Mesenchymal stem cell (in vitro differentiated cells and primary cell): ENCODE data around the gene DUSP8.

Experiments
- DNase-seq: peaks from one replicate; pipeline ENCODE4 v3.0.0-alpha.2; 2013
- H2AFZ ChIP-seq: one replicate; pipeline ENCODE4 v1.6.1; 2013; ENCODE audit warnings: low read depth, mild to moderate bottlenecking, control low read depth, inconsistent platforms, low read length, moderate library complexity
- H2AK5ac ChIP-seq: 2 replicates; pipeline ENCODE4 v1.6.1; 2013; ENCODE audit warnings: low read length, moderate library complexity, mild to moderate bottlenecking, inconsistent platforms; ENCODE audit not compliant: severe bottlenecking
- H2BK120ac ChIP-seq: one replicate; pipeline ENCODE4 v1.6.1; 2013; ENCODE audit warnings: low read depth, mild to moderate bottlenecking, inconsistent platforms, low read length, moderate library complexity
- H2BK12ac ChIP-seq, 2 experiments: one replicate each; pipeline ENCODE4 v1.6.1; 2013; ENCODE audit warnings: inconsistent platforms in 2 of 2, low read length in 2 of 2, mild to moderate bottlenecking in 2 of 2, moderate library complexity in 2 of 2, control low read depth in 1 of 2
- H2BK15ac ChIP-seq: one replicate; pipeline ENCODE4 v1.6.1; 2013; ENCODE audit warnings: mild to moderate bottlenecking, low read depth, inconsistent platforms; ENCODE audit not compliant: poor library complexity, severe bottlenecking
- H2BK5ac ChIP-seq: 2 replicates; pipeline ENCODE4 v1.6.1; 2013; ENCODE audit warnings: low read depth, mild to moderate bottlenecking, low read length, control low read depth, inconsistent platforms; ENCODE audit not compliant: poor library complexity, severe bottlenecking
- H3K14ac ChIP-seq, 2 experiments: one replicate each; pipeline ENCODE4 v1.6.1; 2013; ENCODE audit warnings: inconsistent platforms in 2 of 2, low read length in 2 of 2, control low read depth in 1 of 2, mild to moderate bottlenecking in 1 of 2, moderate library complexity in 1 of 2
- H3K18ac ChIP-seq, 2 experiments: one replicate each; pipeline ENCODE4 v1.6.1; 2013; ENCODE audit warnings: inconsistent platforms in 2 of 2, low read length in 2 of 2, control low read depth in 1 of 2, low read depth in 1 of 2, mild to moderate bottlenecking in 1 of 2
- H3K23ac ChIP-seq, 2 experiments: one replicate each; pipeline ENCODE4 v1.6.1; 2013; ENCODE audit warnings: inconsistent platforms in 2 of 2, low read length in 2 of 2, mild to moderate bottlenecking in 2 of 2, moderate library complexity in 2 of 2, control low read depth in 1 of 2
- H3K27ac ChIP-seq: 2 replicates; pipeline ENCODE4 v1.5.1; 2013; ENCODE audit warnings: mild to moderate bottlenecking, moderate library complexity, low read length, control low read depth, inconsistent platforms; ENCODE audit not compliant: poor library complexity, severe bottlenecking
- H3K27me3 ChIP-seq, 2 experiments: 2 replicates each; pipeline versions ENCODE4 v1.6.1 to v1.7.0; 2013; ENCODE audit warnings: low read length in 2 of 2, mild to moderate bottlenecking in 2 of 2, moderate library complexity in 2 of 2, control low read depth in 1 of 2, inconsistent platforms in 1 of 2; ENCODE audit not compliant: control insufficient read depth in 1 of 2, insufficient read depth in 1 of 2
- H3K36me3 ChIP-seq, 2 experiments: 2 replicates each; pipeline versions ENCODE4 v1.6.1 to v1.7.0; 2013; ENCODE audit warnings: low read length in 2 of 2, control low read depth in 1 of 2, inconsistent platforms in 1 of 2, low read depth in 1 of 2, mild to moderate bottlenecking in 1 of 2; ENCODE audit not compliant: insufficient read depth in 2 of 2, control insufficient read depth in 1 of 2
- H3K4ac ChIP-seq, 2 experiments: one replicate each; pipeline ENCODE4 v1.6.1; 2013; ENCODE audit warnings: inconsistent platforms in 2 of 2, low read length in 2 of 2, mild to moderate bottlenecking in 2 of 2, moderate library complexity in 2 of 2, control low read depth in 1 of 2, low read depth in 1 of 2
- H3K4me1 ChIP-seq: 2 replicates; pipeline ENCODE4 v1.6.1; 2013; ENCODE audit warnings: low read depth, low read length, control low read depth; ENCODE audit not compliant: control insufficient read depth, insufficient read depth
- H3K4me2 ChIP-seq: 2 replicates; pipeline ENCODE4 v1.6.1; 2013; ENCODE audit warnings: low read length, mild to moderate bottlenecking, inconsistent platforms; ENCODE audit not compliant: poor library complexity, severe bottlenecking
- H3K4me3 ChIP-seq, 2 experiments: 2 replicates each; pipeline versions ENCODE4 v1.5.1 to v1.7.0; 2013; ENCODE audit warnings: low read length in 2 of 2, mild to moderate bottlenecking in 2 of 2, control low read depth in 1 of 2, low read depth in 1 of 2; ENCODE audit not compliant: insufficient read depth in 1 of 2
- H3K79me1 ChIP-seq: replicated peaks from 2 replicates; pipeline ENCODE4 v1.6.1; 2013; ENCODE audit warnings: mild to moderate bottlenecking, control low read depth, low read length, inconsistent platforms; ENCODE audit not compliant: poor library complexity, severe bottlenecking
- H3K9ac ChIP-seq: 2 replicates; pipeline ENCODE4 v1.7.0; 2013; ENCODE audit warnings: mild to moderate bottlenecking, low read length, moderate library complexity
- H3K9me3 ChIP-seq: 2 replicates; pipeline ENCODE4 v1.7.0; 2013; ENCODE audit warnings: mild to moderate bottlenecking, low read length; ENCODE audit not compliant: control insufficient read depth
- H4K8ac ChIP-seq: one replicate; pipeline ENCODE4 v1.6.1; 2013; ENCODE audit warnings: inconsistent platforms, mild to moderate bottlenecking, low read length, moderate library complexity
- H4K91ac ChIP-seq: one replicate; pipeline ENCODE4 v1.6.1; 2013; ENCODE audit warnings: mild to moderate bottlenecking, low read length, inconsistent platforms
- WGBS: methylation state at CpG from one replicate; pipeline ENCODE4 v1.1.7; 2013; ENCODE audit warnings: mixed read lengths; 5-methylcytosine and 5-hydroxymethylcytosine counted together

The DUSP8 gene

DNA sequence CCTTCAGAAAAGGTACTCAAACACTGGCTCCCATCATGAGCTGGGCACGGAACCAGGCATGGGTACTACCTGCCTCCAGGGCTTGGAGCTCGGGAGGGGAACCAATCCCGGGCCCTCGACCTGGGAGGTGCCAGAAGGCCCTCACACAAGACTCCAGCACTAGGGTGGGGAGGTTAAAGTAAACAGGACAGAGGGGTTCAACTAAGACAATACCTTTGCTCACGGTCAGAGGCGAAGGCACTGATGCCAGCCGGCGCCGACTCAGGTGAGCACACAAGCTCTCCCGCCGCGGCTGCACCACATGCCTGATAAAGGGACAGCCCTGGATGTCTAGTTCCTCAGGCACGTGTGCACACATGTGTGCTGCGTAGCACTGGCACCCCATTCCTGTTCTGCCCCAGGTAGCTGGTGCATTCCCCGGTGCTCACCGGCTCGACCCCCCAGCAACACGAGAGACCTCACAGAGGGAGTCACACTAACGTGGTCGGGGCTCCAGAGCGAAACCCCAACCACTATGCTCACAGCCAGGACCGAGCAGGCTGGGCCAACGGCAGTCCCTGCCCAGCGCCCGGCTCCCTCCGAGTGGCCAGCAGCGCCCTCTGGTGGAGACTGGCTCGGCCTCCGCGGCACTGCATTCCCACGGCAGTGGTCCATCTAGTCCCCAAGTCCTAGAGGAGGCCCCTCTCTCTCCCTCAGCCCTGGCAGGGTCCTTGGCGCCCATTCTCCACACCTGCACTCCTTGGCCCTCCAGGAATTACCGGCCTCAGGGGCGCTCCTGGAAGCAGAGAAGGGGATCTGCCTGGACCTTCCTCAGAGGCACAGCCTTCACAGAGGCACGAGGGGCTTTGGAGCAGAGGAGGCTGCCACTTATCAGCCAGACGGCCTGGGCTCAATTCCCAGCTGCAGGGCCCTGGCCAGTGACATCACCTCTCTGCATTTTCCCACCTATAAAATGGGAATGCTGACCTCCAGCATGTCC is 56.7 kb downstream of the DUSP8 start:
- H2AK5ac ChIP-seq: no peak overlapping the region
- no peak overlapping the region for H3K27ac ChIP-seq
- no peak overlapping the region for H2AFZ ChIP-seq
- 41% methylated on average over 36 of the region's 36 CpGs for WGBS
- peaks cover 39% of the 10 kb centered on the region for H3K4me1 ChIP-seq
- H3K23ac ChIP-seq: no peak overlapping the region
- peak overlapping the region in 1 of 2 experiments; percentile 55 for H3K4me3 ChIP-seq
- H3K79me1 ChIP-seq: peaks cover 62% of the 10 kb centered on the region
- no peak overlapping the region for H4K8ac ChIP-seq
- H3K4ac ChIP-seq: no peak overlapping the region
- H4K91ac ChIP-seq: no peak overlapping the region
- H3K36me3 ChIP-seq: peaks cover 0 to 9% of the 10 kb centered on the region in 2 experiments
- no peak overlapping the region for H2BK120ac ChIP-seq
- H3K14ac ChIP-seq: peak overlapping the region in 1 of 2 experiments; percentile 37
- H2BK12ac ChIP-seq: no peak overlapping the region
- H3K18ac ChIP-seq: no peak overlapping the region
- H2BK5ac ChIP-seq: no peak overlapping the region
- H3K9ac ChIP-seq: peak overlapping the region; percentile 17
- H2BK15ac ChIP-seq: no peak overlapping the region
- H3K9me3 ChIP-seq: no peaks in the 10 kb centered on the region
- peak; percentile 62 for DNase-seq
- H3K27me3 ChIP-seq: no peaks in the 10 kb centered on the region
- no peak overlapping the region for H3K4me2 ChIP-seq

DNA sequence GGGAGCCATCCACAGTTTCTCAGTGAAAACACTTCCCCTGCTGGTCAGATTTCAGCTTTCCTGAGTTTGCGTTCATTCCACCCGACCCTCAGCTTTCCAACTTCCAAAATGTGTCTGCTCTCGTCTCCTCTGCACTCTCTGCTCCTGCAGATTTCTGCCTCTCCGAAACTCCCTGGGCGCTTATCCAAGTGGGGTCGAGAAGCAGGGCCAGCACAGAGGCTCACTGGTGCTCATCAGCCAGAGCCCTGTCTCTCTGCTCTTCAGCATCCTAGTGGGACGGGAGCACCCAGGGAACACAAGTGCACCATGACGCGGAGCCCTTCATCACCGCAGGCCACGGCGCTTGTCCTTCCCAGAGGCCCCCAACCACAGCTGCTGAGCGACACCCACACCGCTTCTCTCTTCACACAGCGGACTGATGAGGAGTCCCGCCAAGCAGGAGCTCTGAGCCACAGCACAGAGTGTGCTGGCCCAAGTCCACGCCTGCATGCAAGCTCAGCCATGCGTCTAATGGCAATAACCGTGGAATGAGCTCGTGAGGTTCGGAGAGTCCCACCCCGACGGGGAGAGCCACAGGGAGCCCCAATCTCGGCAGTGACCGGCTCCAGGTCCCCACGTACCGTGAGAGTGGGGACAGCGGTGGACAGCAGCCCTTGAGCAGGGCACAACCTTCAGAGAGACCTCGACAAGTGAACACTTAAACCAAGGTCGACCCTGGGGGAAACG is 57.6 kb downstream of the DUSP8 start:
- Histone ChIP-seq H2AK5ac (no peak overlapping the region), H3K79me1 (peaks cover 58% of the 10 kb centered on the region), H4K91ac (no peak overlapping the region), H3K27ac (no peak overlapping the region), H3K36me3 (peaks cover 0 to 5% of the 10 kb centered on the region in 2 experiments), H2BK5ac (no peak overlapping the region), H3K18ac (no peak overlapping the region), H2AFZ (no peak overlapping the region), H3K4me3 (no peak overlapping the region), H4K8ac (peak overlapping the region; percentile 1), H3K4ac (no peak overlapping the region), H3K4me2 (no peak overlapping the region), H2BK12ac (no peak overlapping the region), H2BK120ac (no peak overlapping the region), H2BK15ac (no peak overlapping the region), H3K9ac (peak overlapping the region; percentile 17), H3K27me3 (no peaks in the 10 kb centered on the region), H3K9me3 (no peaks in the 10 kb centered on the region), H3K23ac (no peak overlapping the region), H3K4me1 (peaks cover 39% of the 10 kb centered on the region), H3K14ac (no peak overlapping the region)
- no peak for DNase-seq
- 92% methylated on average over 31 of the region's 31 CpGs for WGBS

- Histone ChIP-seq H3K4ac (no peak overlapping the region), H3K4me1 (peaks cover 40% of the 10 kb centered on the region), H3K27me3 (no peaks in the 10 kb centered on the region), H3K14ac (no peak overlapping the region), H3K23ac (no peak overlapping the region), H3K18ac (no peak overlapping the region), H3K79me1 (peaks cover 58% of the 10 kb centered on the region), H4K91ac (no peak overlapping the region), H2BK120ac (no peak overlapping the region), H3K27ac (no peak overlapping the region), H2AFZ (no peak overlapping the region), H3K9me3 (no peaks in the 10 kb centered on the region), H3K36me3 (no peaks in the 10 kb centered on the region), H3K9ac (no peak overlapping the region), H3K4me3 (no peak overlapping the region), H3K4me2 (no peak overlapping the region), H2BK15ac (no peak overlapping the region), H2BK5ac (no peak overlapping the region), H2AK5ac (no peak overlapping the region), H2BK12ac (no peak overlapping the region), H4K8ac (no peak overlapping the region)
- no peak for DNase-seq
- WGBS: 86% methylated on average over 23 of the region's 23 CpGs
Measured at GRCh38 chr11:1513326-1514296, 58.5 kb downstream of the DUSP8 start.
